ENCODE data around the gene HECA. TPM values are rescaled to one million over a fixed set of nuclear protein-coding genes. Genes with fewer than 3 reads are reported as not detected.
"Not testable (repeated sequence)": the region's sequence is repeated elsewhere in the genome, so short reads cannot be mapped to it uniquely, and the experiment has no call there.

HECA gene
- polyA plus RNA-seq, 2 of the 4 experiments (the other 2 are of a cell fraction): 1.3 to 2.2 TPM

- no peaks in the 10 kb centered on the region for H3K9me3 ChIP-seq
- CTCF ChIA-PET: interaction anchor here (0.8 kb wide), 1 partner anchor 629 kb away, joined by 3 read pairs; no protein-coding TSS in a partner anchor
Measured at GRCh38 chr6:139137706-139138105, 2.8 kb downstream of the HECA start.

GRCh38 chr6:139140854-139141253, 6.0 kb downstream of the HECA start:
- H3K4me3 ChIP-seq; POLR2A ChIA-PET; H3K4me1 ChIP-seq; H3K9me3 ChIP-seq; DNase-seq (ENCODE audit: low read depth in 1 of 2, low spot score in 1 of 2); H3K27ac ChIP-seq; ATAC-seq; H3K4me2 ChIP-seq; FAIRE-seq: not testable (repeated sequence)
- CTCF ChIA-PET: interaction anchor here (0.6 kb wide), 2 partner anchors 10 to 252 kb away, joined by 3 read pairs; no protein-coding TSS in a partner anchor
- 95% methylated on average over 12 of the region's 12 CpGs for WGBS (ENCODE audit: missing lambda C conversion rate)

More at GRCh38 chr6:139137706-139138105, 2.8 kb downstream of the HECA start:
- Histone ChIP-seq H3K4me3 (no peak overlapping the region), H3K27ac (no peak overlapping the region), H3K4me2 (no peak overlapping the region), H3K4me1 (peaks cover 4% of the 10 kb centered on the region; the same call in 1 of the 3 replicates)
- no peak for DNase-seq (ENCODE audit: low read depth in 1 of 2, low spot score in 1 of 2)
- ATAC-seq: no peak
- POLR2A ChIA-PET: no interaction called here
- 91% methylated on average over 2 of the region's 2 CpGs for WGBS (ENCODE audit: missing lambda C conversion rate)
- TF ChIP-seq HOXB5 (CRISPR knock-in tag; IDR thresholded peaks at IDR 0.05) (no peak), CTCF (IDR thresholded peaks at IDR 0.05) (no peak), MAX (IDR thresholded peaks at IDR 0.05) (no peak), EHF (CRISPR knock-in tag; IDR thresholded peaks at IDR 0.05) (no peak), MAZ (IDR thresholded peaks at IDR 0.05; ENCODE audit: borderline replicate concordance, low read depth, low read length) (no peak), CBX2 (IDR thresholded peaks at IDR 0.05; ENCODE audit: borderline replicate concordance, low read depth) (no peak), KDM5A (IDR thresholded peaks at IDR 0.05) (no peak), E2F6 (IDR thresholded peaks at IDR 0.05; ENCODE audit: borderline replicate concordance, low read depth) (no peak), CBX8 (IDR thresholded peaks at IDR 0.05) (no peak), SREBF2 (IDR thresholded peaks at IDR 0.05) (no peak)
- no peak for FAIRE-seq

- POLR2A ChIA-PET: no interaction called here
- no peak overlapping the region for H3K27ac ChIP-seq
Measured at GRCh38 chr6:139142262-139142661, 7.4 kb downstream of the HECA start.

GRCh38 chr6:139143111-139143510, 8.2 kb downstream of the HECA start:
- ChIA-PET POLR2A (no interaction called here), CTCF (no interaction called here)
- FAIRE-seq: no peak
- no peak for DNase-seq (ENCODE audit: low read depth in 1 of 2, low spot score in 1 of 2)
- WGBS (ENCODE audit: missing lambda C conversion rate): 76% methylated on average over 3 of the region's 3 CpGs
- no peak for TF ChIP-seq HMGXB4 (CRISPR knock-in tag; IDR thresholded peaks at IDR 0.05; ENCODE audit: borderline replicate concordance)
- ATAC-seq: no peak
- Histone ChIP-seq H3K9me3 (no peaks in the 10 kb centered on the region), H3K4me2 (no peak overlapping the region), H3K27ac (no peak overlapping the region), H3K4me3 (no peak overlapping the region), H3K4me1 (no peaks in the 10 kb centered on the region)

More at GRCh38 chr6:139142262-139142661, 7.4 kb downstream of the HECA start:
- H3K4me2 ChIP-seq: no peak overlapping the region
- H3K4me3 ChIP-seq: no peak overlapping the region
- no peaks in the 10 kb centered on the region for H3K4me1 ChIP-seq
- WGBS (ENCODE audit: missing lambda C conversion rate): 100% methylated on average over 3 of the region's 3 CpGs
- H3K9me3 ChIP-seq: no peaks in the 10 kb centered on the region
- DNase-seq (ENCODE audit: low read depth in 1 of 2, low spot score in 1 of 2) (no peak), ATAC-seq (no peak), FAIRE-seq (no peak)
- CTCF ChIA-PET: no interaction called here
- TF ChIP-seq HOXA7 (CRISPR knock-in tag; IDR thresholded peaks at IDR 0.05) (no peak), HEYL (CRISPR knock-in tag; IDR thresholded peaks at IDR 0.05) (no peak), KDM1A (IDR thresholded peaks at IDR 0.05; ENCODE audit: low read depth) (no peak), HDAC2 (IDR thresholded peaks at IDR 0.05) (no peak), MAZ (IDR thresholded peaks at IDR 0.05; ENCODE audit: borderline replicate concordance, low read depth, low read length) (no peak), NPAS2 (CRISPR knock-in tag; IDR thresholded peaks at IDR 0.05; ENCODE audit: borderline replicate concordance) (no peak), MYC (IDR thresholded peaks at IDR 0.05; ENCODE audit: borderline replicate concordance, low read length) (no peak), JUNB (IDR thresholded peaks at IDR 0.05) (no peak), CEBPB (IDR thresholded peaks at IDR 0.05) (no peak), POLR2AphosphoS2 (conservative IDR thresholded peaks at IDR 0.05; ENCODE audit: low read length) (no peak), ESRRA (IDR thresholded peaks at IDR 0.05; ENCODE audit: borderline replicate concordance, low read length) (no peak)

Data from A549 (cell line).